GM12874 (cell line): Measurements from ENCODE around the gene CFAP157.

ENCODE experiments used
- CTCF ChIP-seq: IDR thresholded peaks from 2 replicates; pipeline ENCODE4 v1.5.1; 2011; ENCODE audit warnings: low read depth, mild to moderate bottlenecking, control low read depth, low read length, moderate library complexity; ENCODE audit not compliant: insufficient read depth

CFAP157 gene

GRCh38 chr9:127703289-127703946 is 3.4 kb upstream of the CFAP157 start:
- TF ChIP-seq CTCF: no peak

- no peak for TF ChIP-seq CTCF
Observed at GRCh38 chr9:127705577-127706379, 1.0 kb upstream of the CFAP157 start.

- TF ChIP-seq CTCF: peak; percentile 29; the same call in 1 of the 2 replicates
Observed at GRCh38 chr9:127707766-127708165, 978 bp downstream of the CFAP157 start.

- no peak for TF ChIP-seq CTCF
Observed at GRCh38 chr9:127708952-127709587, 2.3 kb downstream of the CFAP157 start.

- TF ChIP-seq CTCF: no peak
Observed at GRCh38 chr9:127710204-127710783, 3.5 kb downstream of the CFAP157 start.

GRCh38 chr9:127711226-127711701 is 4.5 kb downstream of the CFAP157 start:
- no peak for TF ChIP-seq CTCF

- no peak for TF ChIP-seq CTCF
Observed at GRCh38 chr9:127711831-127712274, 5.1 kb downstream of the CFAP157 start.
